ENCODE results near the gene LRRC72.

LRRC72 gene

DNA sequence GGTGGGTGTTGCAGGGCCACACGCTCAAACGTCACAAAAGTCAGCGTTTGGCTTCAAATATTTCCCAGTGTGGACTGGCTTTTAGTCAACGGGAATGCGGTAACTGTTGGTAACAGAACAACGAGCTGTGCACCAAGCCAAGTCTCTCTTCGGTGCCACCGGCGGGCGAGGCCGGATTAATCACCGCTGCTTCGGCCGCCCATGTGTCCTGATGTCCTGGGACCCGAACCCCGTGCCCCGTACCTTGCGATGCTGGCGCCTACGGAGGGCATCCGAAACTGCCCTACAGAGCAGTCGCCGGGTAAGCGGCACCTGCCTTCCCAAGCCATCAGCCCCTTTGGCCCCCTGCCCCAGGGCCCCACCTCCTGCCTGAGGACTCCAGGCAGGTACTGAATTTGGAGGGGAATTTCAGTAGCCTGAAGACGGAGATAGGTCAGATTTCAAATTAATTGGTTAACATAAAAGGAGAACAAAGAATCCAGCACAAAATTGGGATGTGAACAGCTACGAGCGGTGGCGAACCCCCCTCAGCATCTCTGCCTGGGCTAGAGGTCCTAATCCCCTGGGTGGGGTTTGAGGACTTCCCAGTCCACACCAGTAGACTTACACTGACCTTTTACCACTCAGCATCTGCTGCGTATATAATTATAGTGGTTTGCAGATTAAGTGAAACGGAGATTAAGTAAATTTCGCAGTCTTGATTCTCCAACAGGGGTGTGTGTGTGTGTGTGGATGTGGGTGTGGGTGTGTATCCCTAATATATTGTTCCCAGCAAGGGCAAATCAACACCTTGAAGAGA is at the start of gene LRRC72:
TSS of gene LRRC72 (plus strand) at position 84 of the 799 bp plus-strand sequence. CDS start at position 212, 128 bp downstream.
- TF ChIP-seq, protein P1, sequence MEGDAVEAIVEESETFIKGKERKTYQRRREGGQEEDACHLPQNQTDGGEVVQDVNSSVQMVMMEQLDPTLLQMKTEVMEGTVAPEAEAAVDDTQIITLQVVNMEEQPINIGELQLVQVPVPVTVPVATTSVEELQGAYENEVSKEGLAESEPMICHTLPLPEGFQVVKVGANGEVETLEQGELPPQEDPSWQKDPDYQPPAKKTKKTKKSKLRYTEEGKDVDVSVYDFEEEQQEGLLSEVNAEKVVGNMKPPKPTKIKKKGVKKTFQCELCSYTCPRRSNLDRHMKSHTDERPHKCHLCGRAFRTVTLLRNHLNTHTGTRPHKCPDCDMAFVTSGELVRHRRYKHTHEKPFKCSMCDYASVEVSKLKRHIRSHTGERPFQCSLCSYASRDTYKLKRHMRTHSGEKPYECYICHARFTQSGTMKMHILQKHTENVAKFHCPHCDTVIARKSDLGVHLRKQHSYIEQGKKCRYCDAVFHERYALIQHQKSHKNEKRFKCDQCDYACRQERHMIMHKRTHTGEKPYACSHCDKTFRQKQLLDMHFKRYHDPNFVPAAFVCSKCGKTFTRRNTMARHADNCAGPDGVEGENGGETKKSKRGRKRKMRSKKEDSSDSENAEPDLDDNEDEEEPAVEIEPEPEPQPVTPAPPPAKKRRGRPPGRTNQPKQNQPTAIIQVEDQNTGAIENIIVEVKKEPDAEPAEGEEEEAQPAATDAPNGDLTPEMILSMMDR (IDR thresholded peaks at IDR 0.05; ENCODE audit: borderline replicate concordance, insufficient read depth, low read depth, low read length): no peak
- no peak within 1 kb of the TSS for H3K4me3 ChIP-seq (ENCODE audit: low read depth, low read length)

DNA sequence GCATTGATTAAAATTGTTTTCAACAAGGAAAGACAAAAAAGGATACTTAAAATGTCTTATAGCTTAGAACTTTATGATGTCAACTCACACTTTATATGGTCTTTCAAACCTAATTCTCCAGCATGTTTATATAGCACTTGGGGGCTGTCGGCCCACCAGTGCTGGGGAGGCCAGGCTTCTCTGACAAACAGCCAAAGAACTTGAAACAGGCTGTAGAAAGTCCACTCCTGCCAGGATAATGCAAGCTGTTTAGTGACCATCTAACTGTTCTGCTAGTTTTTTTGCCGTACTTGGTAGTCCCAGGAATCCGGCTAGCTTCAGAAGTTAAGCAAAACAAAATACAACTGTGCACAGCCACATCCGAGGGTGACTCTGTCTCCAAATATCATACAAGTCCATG is 47.5 kb upstream of the LRRC72 start:
- TF ChIP-seq, protein P1 (IDR thresholded peaks at IDR 0.05; ENCODE audit: borderline replicate concordance, insufficient read depth, low read depth, low read length): no peak
- H3K4me3 ChIP-seq (ENCODE audit: low read depth, low read length): no peak overlapping the region

DNA sequence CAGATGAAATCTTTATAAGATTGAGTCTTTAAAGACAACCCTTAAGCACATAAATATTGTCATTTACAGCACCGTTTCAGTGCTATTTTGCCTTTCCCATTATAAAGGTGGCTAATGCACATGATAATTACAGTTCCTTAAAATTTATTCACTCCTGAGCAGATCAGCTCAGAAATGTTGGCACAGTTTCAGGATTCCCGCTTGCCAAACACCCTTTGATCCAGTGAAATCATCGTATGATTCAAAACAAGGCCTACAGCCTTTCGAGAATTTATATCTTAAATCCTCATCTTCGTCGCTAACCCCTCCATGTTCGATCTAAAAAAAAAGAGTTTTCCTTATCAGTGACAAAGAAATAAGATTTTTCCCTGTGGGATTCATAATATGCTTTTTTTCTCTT is 47.0 kb upstream of the LRRC72 start:
- TF ChIP-seq, protein P1 (IDR thresholded peaks at IDR 0.05; ENCODE audit: borderline replicate concordance, insufficient read depth, low read depth, low read length): no peak
- H3K4me3 ChIP-seq (ENCODE audit: low read depth, low read length): no peak overlapping the region

DNA sequence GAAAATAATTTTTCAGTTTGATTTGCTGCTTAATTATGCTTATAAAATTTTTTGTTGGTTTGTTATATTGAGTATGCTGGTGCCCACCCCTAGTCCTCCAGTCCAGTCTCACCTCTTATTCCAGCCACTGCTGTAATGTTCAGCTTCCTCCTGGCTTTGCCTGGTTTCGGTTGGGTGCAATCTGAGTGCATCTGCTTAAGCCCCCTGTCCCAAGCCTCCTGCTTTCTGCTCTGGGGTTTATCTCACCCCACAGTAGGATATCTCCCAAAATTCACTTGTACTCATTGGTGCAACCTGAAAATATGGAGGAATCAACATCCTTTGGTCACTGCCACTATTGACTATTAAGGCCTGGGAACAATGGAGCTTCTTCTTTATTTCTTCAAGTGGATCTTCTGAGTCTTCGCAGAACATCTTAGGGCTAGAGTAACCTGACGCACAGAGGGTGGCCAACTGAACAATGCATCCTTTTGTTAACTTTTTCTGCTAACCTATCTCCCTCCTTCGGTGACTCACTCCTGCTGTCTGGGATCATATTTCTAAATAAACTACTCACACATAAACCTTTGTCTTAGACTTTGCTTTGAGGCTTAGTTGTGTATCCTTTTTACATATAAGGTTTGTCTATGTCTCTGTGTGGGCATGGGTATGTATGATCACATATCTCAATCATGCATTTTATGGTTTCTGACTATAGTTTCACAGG is 42.0 kb upstream of the LRRC72 start:
- H3K4me3 ChIP-seq (ENCODE audit: low read depth, low read length): no peak overlapping the region
- TF ChIP-seq, protein P1 (IDR thresholded peaks at IDR 0.05; ENCODE audit: borderline replicate concordance, insufficient read depth, low read depth, low read length): no peak

DNA sequence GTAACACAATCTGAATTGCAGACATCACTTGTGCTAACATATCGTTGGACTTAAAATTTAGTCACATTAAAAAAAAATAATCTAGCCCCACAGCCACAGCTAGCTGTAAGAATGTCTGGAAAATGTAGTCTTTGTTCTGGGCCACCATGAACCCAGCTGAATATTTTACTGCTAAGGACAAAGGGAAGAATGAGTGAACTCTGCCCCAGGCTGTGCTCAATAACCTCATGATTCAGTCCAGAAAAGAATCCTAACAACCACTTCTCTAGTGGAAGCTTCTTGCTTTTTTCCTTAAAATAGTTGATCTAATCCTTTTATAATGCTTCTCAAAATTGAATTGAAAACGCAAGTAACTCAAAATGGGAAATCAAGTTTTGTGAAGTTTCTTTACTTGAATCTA is 35.5 kb upstream of the LRRC72 start:
- no peak overlapping the region for H3K4me3 ChIP-seq (ENCODE audit: low read depth, low read length)
- TF ChIP-seq, protein P1 (IDR thresholded peaks at IDR 0.05; ENCODE audit: borderline replicate concordance, insufficient read depth, low read depth, low read length): no peak

DNA sequence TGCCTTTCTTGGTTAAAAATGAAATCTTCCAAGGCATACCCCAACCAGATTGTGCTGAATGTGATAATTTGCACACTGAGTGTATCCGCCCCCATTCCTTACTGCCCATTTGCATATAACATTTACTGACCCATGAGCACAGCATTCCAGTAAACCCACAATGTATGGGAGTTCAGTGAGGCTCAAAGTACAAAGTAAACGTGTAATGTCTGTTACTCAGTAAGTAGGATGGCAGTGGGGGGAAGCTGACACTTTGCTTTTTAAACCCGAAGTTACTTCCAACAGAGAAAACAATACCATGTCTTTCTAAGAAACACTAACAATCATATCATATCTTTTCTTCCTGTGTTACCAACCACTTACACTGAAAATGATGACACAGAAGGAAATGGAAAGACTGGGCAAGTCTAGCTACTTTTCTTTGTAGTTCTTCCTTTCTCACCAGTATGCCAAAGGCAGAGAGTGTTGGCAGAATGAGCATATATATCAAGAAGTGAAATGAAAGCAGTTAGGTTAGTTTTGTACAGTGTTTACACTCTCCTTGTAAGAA is 34.0 kb upstream of the LRRC72 start:
- H3K4me3 ChIP-seq (ENCODE audit: low read depth, low read length): no peak overlapping the region

More for the DNA sequence above, 34.0 kb upstream of the LRRC72 start:
- TF ChIP-seq, protein P1 (IDR thresholded peaks at IDR 0.05; ENCODE audit: borderline replicate concordance, insufficient read depth, low read depth, low read length): no peak

Measured in GM12875 (cell line).